Hematopoietic multipotent progenitor cell treated with erythropoietin and hydrocortisone succinate and interleukin-3 and kit ligand, for 8 days (in vitro differentiated cells): ENCODE data around the gene COPB2.
A peak's percentile ranks its signal among the peaks of the same experiment; 100 is the strongest.
"Not testable (repeated sequence)": the region's sequence is repeated elsewhere in the genome, so short reads cannot be mapped to it uniquely, and the experiment has no call there.

Experiments
- DNase-seq: peaks from one replicate; pipeline ENCODE4 v3.0.0-alpha.2; 2015

Gene COPB2

GRCh38 chr3:139377378-139377777, 12.1 kb downstream of the COPB2 start:
- no peak for DNase-seq

GRCh38 chr3:139374099-139374498, 15.3 kb downstream of the COPB2 start:
- DNase-seq, result no peak

GRCh38 chr3:139364549-139364948, 24.9 kb downstream of the COPB2 start:
- no peak for DNase-seq

GRCh38 chr3:139361276-139361675, 28.2 kb downstream of the COPB2 start:
- DNase-seq, result no peak

- DNase-seq, result no peak
These were observed 30.4 kb downstream of the COPB2 start for GRCh38 chr3:139358841-139359562.

- DNase-seq, result no peak
These were observed 31.5 kb downstream of the COPB2 start for GRCh38 chr3:139357899-139358298.

GRCh38 chr3:139355891-139356290, 33.6 kb downstream of the COPB2 start:
- DNase-seq, result no peak

GRCh38 chr3:139355476-139355875, 34.0 kb downstream of the COPB2 start:
- no peak for DNase-seq

- no peak for DNase-seq
These were observed 34.8 kb downstream of the COPB2 start for GRCh38 chr3:139354661-139355060.

GRCh38 chr3:139353920-139354556, 35.4 kb downstream of the COPB2 start:
- DNase-seq, result peak; percentile 67

- no peak for DNase-seq
These were observed 42.7 kb downstream of the COPB2 start for GRCh38 chr3:139346771-139347170.

- DNase-seq, result peak; percentile 94
These were observed 45.3 kb downstream of the COPB2 start, which contains the start of gene MRPS22 for GRCh38 chr3:139343895-139344856. Gene MRPS22 (plus strand): TSS chr3:139344020. CDS start chr3:139344027, 7 bp downstream.

GRCh38 chr3:139342054-139342453, 47.4 kb downstream of the COPB2 start:
- no peak for DNase-seq

GRCh38 chr3:139340784-139341183, 48.7 kb downstream of the COPB2 start:
- DNase-seq, result peak; percentile 93

GRCh38 chr3:139339219-139339906, 50.1 kb downstream of the COPB2 start:
- peak; percentile 90 for DNase-seq

GRCh38 chr3:139338405-139338804, 51.0 kb downstream of the COPB2 start:
- DNase-seq, result no peak

GRCh38 chr3:139334675-139335074, 54.8 kb downstream of the COPB2 start:
- not testable (repeated sequence) for DNase-seq

GRCh38 chr3:139332092-139332491, 57.4 kb downstream of the COPB2 start:
- DNase-seq, result no peak

- peak; percentile 87 for DNase-seq
These were observed 60.0 kb downstream of the COPB2 start for GRCh38 chr3:139329364-139329850.

GRCh38 chr3:139328356-139328755, 61.1 kb downstream of the COPB2 start:
- DNase-seq, result no peak

GRCh38 chr3:139327861-139328260, 61.6 kb downstream of the COPB2 start:
- no peak for DNase-seq

- DNase-seq, result no peak
These were observed 62.2 kb downstream of the COPB2 start for GRCh38 chr3:139327231-139327630.
